PC-3 (cell line): ENCODE measurements around the gene S1PR1.

ENCODE experiments used
- EZH2 ChIP-seq: fragments of 300-600 bp; sonication (generic); IDR thresholded peaks from one replicate; pipeline ENCODE4 v1.6.1; 2017; ENCODE audit warnings: antibody characterized with exemption, mild to moderate bottlenecking, low read length; ENCODE audit not compliant: unreplicated experiment
- EZH2phosphoT487 ChIP-seq: fragments of 300-600 bp; sonication (generic); IDR thresholded peaks from 2 replicates; pipeline ENCODE4 v1.6.1; 2018; ENCODE audit warnings: mild to moderate bottlenecking, antibody characterized with exemption, low read length, borderline replicate concordance
- TF ChIP-seq, protein P1 (sequence below): fragments of 300-600 bp; sonication (generic); conservative IDR thresholded peaks from 2 replicates; pipeline ENCODE4 v1.5.1; 2017; ENCODE audit warnings: antibody characterized with exemption, low read depth, mild to moderate bottlenecking, low read length

DNA sequence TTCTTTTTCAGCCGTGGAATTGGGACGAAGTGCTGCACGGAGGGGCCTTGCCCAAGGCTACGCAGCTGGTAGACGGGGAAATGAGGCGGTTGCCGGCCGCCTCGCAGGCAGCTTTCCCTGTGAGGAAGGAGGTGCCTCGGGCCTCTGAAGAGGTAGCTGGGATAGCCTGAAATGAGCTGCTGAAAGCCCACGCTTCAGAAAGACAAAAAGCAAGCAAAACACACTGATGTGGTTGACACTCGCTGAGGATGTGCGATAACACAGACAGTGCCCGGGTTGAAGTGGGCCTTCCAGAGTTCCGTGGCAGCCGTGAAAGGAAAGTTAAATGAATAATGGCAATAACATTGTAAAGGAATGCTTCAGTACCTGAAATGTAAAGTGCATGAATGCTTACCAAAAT, 47.2 kb downstream of the S1PR1 start:
- TF ChIP-seq, protein P1, sequence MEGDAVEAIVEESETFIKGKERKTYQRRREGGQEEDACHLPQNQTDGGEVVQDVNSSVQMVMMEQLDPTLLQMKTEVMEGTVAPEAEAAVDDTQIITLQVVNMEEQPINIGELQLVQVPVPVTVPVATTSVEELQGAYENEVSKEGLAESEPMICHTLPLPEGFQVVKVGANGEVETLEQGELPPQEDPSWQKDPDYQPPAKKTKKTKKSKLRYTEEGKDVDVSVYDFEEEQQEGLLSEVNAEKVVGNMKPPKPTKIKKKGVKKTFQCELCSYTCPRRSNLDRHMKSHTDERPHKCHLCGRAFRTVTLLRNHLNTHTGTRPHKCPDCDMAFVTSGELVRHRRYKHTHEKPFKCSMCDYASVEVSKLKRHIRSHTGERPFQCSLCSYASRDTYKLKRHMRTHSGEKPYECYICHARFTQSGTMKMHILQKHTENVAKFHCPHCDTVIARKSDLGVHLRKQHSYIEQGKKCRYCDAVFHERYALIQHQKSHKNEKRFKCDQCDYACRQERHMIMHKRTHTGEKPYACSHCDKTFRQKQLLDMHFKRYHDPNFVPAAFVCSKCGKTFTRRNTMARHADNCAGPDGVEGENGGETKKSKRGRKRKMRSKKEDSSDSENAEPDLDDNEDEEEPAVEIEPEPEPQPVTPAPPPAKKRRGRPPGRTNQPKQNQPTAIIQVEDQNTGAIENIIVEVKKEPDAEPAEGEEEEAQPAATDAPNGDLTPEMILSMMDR: no peak
- no peak for TF ChIP-seq EZH2
- TF ChIP-seq EZH2phosphoT487: no peak
